ENCODE results near the gene RPS18.

RPS18 gene

DNA sequence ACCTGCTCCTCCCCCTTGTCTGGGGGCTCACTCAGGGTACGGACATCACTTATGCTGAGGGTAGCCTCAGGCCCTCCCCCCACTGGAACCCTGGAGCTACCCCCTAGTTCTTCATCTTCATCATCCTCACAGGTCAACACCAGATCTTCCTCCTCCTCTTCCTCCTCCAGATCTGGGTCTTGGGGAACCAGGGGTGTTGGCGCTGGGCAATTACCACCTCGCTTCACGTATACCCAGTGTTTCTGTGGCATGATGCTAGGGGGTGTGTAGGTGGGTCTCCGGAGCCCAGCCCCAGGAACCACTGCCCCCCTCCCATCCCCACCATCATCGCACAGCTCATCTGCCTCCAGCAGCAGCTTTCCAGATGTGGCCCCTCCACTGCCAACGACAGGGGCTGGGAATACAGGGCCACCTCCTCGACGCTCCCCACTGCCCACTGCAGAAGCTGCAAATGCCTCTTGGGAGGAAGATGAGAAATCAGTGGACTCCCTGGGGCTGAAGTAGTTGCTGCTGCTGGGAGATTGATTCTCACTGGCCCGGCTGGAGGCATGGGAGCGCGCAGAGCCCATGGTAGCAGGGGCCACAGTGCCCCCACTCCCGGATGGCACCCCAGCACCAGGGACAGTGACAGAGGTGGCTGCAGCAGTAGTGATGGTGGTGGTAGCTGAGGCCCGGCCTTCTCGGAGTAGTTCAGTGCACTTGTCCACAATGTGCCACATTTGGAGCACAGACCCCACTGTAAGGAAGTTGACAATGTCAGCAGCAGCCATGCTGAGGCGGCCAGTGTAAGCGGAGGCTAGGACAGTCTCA, 44.1 kb downstream of the RPS18 start:
- no peak for DNase-seq

DNA sequence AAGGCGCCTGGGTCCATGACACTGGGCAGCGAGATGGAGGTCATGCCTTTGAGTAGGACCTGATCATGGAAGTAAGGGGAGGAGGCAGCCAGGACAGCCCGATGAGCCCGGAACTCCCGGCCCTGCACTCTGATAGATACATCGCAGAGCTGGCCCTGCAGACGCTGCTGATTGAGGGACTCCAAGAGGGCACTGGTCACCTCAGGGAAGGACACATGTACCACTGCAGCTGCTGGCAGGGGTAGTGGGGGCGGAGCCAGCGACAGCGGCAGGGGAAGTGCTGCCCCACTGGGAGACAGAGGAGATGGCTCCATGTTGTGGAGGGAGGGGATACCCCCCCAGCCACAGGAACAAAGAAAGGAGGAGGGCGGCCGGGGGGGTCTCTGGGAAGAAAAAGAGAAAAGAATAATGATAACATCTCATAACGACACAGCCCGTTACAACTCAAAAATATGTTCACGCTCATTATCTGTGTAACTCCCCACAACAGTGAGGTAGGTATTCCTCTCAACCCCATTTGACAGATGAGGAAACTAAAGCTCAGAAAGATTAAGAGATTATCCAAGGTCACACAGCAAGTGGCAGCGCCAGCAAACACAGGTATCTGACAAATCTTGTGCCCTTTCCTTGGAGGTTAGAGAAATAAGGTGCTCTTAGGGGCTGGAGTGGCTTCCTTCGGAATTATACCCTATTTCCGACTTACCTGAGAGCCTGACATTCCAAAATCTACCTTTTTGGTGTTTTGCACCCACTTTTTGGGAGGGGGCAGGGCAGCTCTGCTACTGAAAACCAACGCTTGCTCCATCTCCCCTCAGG, 44.9 kb downstream of the RPS18 start:
- DNase-seq: no peak

DNA sequence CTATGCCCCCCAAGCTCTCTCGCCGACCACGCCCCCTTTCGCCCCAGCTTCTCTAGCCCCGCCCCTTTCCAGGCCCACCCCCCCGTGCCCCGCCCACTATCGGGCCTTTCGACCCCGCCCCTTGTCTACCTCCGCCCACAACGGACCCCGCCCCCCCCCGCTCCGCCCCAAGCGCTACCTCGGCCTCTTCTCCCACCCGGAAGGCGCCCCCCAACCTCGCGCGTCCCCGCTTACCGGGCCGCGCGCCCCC, 45.5 kb downstream of the RPS18 start:
- no peak for DNase-seq

DNA sequence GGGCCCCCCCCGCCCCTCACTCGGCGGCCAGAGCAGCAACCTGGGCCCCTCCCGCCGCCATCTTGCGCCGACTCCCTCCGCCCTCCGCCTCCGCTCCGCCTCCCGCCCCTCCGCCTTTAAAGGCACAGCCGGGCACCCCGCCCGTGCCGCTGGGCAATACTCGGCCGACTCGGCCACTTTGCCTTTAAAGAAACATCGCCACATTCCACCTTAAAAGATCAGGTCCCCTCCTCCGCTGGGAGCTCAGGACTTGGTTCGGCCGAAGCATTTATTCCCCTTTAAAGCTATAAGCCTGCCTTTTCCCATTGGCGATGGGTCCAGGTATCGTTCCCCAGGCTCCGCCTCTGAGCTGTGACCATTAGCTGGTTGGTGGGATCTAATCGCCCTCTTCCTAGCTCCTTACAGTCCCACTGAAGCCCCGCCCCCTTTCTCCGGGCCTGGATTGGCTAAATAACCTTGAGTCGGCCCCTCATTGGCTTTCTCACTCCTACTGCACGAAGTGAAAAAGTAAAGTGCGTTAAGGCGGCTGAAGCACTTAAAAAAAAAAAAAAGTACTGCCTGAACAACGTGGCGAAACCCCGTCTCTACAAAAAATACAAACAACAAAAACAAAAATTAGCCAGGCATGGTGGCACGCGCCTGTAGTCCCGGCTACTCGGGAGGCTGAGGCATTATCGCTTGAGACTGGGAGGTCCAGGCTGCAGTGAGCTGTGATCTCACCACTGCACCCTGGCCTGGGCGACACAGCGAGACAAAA, 46.0 kb downstream of the RPS18 start, which contains the start of gene ZBTB22:
ZBTB22 (minus strand) TSS at position 76 of the 757 bp plus-strand sequence. CDS start 828 bp downstream, outside the sequence.
- DNase-seq: peak; percentile 95

DNA sequence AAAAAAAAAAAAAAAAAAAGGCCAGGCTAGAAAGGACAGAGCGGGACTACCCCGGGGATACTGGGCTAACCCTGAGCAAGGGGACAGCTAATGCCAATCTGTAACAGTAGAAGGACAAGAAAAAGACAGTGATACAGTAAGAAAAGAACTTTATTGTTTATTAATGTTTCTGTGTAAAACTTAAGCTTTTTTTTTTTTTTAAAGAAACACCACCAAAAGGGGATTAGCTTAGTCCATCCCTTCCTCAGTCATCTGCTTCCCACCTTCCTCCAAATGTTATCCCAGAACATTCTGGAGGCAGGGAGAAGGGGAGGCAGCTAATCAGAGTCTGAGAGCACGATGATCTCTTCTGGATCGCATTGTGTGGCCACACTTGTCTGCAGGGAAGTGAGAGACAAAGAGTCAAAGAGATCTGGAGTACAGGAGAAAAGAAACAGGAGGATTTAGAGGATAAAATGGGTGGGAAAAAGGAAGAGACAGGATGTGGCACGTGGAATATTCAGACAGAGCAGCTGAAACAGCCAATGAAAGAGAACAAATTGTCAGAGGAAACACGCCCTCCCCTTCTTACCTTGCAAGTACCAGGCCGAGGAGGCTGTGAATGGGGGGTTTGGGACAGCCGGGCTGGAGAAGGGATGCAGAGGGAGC, 46.7 kb downstream of the RPS18 start:
- no peak for DNase-seq

DNA sequence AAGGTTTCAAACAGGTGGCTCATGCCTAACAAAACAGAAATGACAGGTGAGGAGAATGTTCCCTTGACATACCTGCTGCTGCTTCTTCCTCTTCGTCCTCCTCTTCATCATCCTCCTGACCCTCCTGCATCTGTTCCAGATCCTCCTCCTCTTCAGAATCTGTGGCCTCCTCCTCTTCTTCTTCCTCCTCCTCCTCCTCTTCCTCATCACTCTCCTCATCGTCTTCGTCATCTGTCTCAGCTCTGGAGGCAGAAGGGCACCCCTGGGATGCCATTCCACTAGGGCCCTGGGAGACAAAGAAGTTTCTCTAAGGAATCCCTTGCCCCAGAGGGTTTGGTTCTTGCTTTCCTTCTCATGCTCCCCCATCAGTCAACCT, 48.1 kb downstream of the RPS18 start:
- no peak for DNase-seq

DNA sequence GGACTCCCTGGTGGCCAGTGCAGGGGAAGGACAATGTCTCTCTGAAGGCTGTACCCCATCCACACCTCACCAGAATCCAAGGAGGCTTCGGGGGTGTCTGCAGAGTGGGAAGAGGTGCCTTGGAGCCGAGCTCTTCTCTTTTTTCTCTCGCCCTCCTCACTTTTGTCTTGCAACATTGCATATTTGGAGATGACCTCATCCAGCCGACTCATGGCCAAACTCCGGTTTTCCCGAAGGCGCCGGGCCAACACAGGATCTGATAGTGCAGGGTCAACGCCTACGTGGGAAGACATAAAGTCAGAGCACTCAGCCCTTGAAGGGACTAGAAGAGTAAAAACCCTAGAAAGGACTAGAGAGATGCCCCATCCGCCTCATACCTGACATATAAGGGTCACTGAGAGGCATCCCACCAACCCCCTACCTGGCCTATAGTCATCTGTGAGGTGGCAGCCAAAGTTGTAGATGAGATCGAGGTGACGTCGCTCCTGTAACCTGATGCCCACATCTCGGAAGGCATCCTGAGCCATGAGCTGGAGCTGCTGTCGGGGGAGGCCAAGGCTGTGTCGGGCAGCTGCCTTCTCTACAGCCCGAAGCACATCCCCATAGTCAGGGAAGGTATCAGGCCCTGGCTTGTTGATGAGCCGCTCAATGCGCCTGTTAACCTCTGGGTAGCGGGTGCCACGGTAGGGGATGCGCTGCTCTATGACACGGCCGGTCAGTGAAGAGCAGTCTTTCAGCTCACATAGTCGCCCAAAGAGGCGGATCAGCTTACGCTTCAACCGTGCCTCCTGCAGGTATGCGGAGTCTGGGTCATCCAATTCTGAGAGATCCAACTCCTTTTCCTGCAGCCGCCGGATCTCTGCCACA, 48.7 kb downstream of the RPS18 start:
- DNase-seq: no peak

DNA sequence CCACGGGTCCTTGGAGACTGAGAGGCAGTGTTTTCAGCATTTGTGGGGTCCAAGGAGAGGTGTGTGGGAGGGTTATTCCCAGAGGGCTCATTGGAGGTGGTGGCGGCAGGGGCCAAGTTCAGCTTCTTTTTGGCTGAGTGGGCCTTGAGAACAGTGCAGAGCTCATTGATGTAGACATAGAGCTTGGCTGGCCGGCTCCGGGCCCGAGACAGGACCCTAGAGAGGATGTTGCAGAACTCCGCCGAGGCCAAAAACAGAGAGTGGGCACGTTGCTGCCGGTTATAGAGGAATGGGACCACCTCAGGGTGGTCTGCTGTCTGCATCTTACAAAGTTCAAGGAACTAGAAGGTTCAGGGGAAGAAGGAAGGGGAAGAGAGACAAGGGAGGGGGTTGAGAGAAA, 49.4 kb downstream of the RPS18 start:
- no peak for DNase-seq

DNA sequence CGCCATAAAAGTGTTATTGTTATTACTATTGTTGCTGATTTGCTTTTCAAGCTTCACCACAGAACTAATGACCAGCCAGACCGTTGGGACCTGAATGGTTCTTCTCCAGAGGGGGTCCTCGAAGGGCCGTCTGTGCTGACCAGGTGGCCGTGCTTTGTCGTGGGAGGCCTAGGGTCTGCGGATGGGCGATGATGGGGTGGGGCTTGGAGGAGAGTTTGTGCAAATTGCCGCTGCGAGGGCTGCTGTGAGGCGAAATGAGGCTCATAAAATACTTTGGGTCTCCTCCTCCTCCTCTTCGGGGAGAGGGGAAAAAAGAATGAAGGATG, 51.7 kb downstream of the RPS18 start:
- no peak for DNase-seq

DNA sequence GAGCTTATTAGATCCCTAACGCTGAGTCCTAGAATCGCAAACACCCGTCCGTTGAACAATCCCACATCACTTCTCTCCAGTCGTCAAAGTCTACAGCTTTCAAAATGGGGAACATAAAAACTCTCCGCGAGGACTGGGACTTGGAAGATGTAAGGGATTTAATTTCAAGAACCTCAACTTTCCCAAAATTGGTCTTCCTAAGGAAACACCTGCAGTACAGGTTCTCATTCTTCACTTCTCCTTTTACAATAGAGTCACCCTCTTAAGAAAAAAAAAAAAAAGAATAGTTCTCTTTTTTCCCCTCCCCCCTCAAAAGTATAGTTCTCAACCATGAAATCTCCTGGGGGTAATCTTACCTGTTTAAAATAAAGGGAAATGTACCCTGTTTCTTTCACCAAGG, 52.2 kb downstream of the RPS18 start:
- no peak for DNase-seq
